KMS-11 (cell line): ENCODE measurements around the gene CIB4.

Experiments used
- H2AFZ ChIP-seq: fragments of 200-600 bp; sonication (generic); 2 replicates; pipeline ENCODE4 v1.6.1; 2016; ENCODE audit warnings: antibody characterized with exemption, mixed run types, low read depth
- H3K27ac ChIP-seq: fragments of 200-600 bp; sonication (generic); 2 replicates; pipeline ENCODE4 v1.6.1; 2016; ENCODE audit warnings: mild to moderate bottlenecking, mixed run types
- H3K27me3 ChIP-seq: fragments of 200-600 bp; sonication (generic); 2 replicates; pipeline ENCODE4 v1.6.1; 2017; ENCODE audit warnings: mild to moderate bottlenecking, low read depth, mixed run types, moderate library complexity; ENCODE audit not compliant: insufficient read depth
- H3K36me3 ChIP-seq: fragments of 200-600 bp; sonication (generic); 2 replicates; pipeline ENCODE4 v1.6.1; 2017; ENCODE audit warnings: mild to moderate bottlenecking, mixed run types; ENCODE audit not compliant: insufficient read depth
- H3K4me1 ChIP-seq: fragments of 200-600 bp; sonication (generic); 2 replicates; pipeline ENCODE4 v1.6.1; 2016; ENCODE audit warnings: mild to moderate bottlenecking, low read depth, mixed run types; ENCODE audit not compliant: poor library complexity, severe bottlenecking
- H3K4me2 ChIP-seq: fragments of 200-600 bp; sonication (generic); 2 replicates; pipeline ENCODE4 v1.7.0; 2016; ENCODE audit warnings: mild to moderate bottlenecking, mixed run types
- H3K4me3 ChIP-seq: fragments of 200-600 bp; sonication (generic); IDR thresholded peaks from 2 replicates; pipeline ENCODE4 v1.6.1; 2017; ENCODE audit warnings: low read depth, low read length, mixed read lengths; ENCODE audit not compliant: insufficient read depth
- H3K79me2 ChIP-seq: fragments of 200-600 bp; sonication (generic); 2 replicates; pipeline ENCODE4 v1.6.1; 2016; ENCODE audit warnings: low read depth, mixed run types; ENCODE audit not compliant: insufficient read depth
- H3K9ac ChIP-seq: fragments of 200-600 bp; sonication (generic); 2 replicates; pipeline ENCODE4 v1.6.1; 2016; ENCODE audit warnings: mild to moderate bottlenecking, mixed run types
- H4K20me1 ChIP-seq: fragments of 200-600 bp; sonication (generic); 2 replicates; pipeline ENCODE4 v1.6.1; 2016; ENCODE audit warnings: mild to moderate bottlenecking, mixed run types; ENCODE audit not compliant: insufficient read depth
- TF ChIP-seq, protein P1 (sequence below): fragments of 200-600 bp; sonication (generic); conservative IDR thresholded peaks from 2 replicates; pipeline ENCODE4 v1.6.1; 2017; ENCODE audit warnings: low read depth, mild to moderate bottlenecking, antibody characterized with exemption, low read length, moderate library complexity, mixed read lengths

The CIB4 gene

GRCh38 chr2:26616706-26617587, 24.2 kb downstream of the CIB4 start:
- no peaks in the 10 kb centered on the region for H3K36me3 ChIP-seq
- TF ChIP-seq, protein P1, sequence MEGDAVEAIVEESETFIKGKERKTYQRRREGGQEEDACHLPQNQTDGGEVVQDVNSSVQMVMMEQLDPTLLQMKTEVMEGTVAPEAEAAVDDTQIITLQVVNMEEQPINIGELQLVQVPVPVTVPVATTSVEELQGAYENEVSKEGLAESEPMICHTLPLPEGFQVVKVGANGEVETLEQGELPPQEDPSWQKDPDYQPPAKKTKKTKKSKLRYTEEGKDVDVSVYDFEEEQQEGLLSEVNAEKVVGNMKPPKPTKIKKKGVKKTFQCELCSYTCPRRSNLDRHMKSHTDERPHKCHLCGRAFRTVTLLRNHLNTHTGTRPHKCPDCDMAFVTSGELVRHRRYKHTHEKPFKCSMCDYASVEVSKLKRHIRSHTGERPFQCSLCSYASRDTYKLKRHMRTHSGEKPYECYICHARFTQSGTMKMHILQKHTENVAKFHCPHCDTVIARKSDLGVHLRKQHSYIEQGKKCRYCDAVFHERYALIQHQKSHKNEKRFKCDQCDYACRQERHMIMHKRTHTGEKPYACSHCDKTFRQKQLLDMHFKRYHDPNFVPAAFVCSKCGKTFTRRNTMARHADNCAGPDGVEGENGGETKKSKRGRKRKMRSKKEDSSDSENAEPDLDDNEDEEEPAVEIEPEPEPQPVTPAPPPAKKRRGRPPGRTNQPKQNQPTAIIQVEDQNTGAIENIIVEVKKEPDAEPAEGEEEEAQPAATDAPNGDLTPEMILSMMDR, result no peak
- no peak overlapping the region for H3K9ac ChIP-seq
- no peak overlapping the region for H3K4me2 ChIP-seq
- no peak overlapping the region for H3K27ac ChIP-seq
- H3K4me3 ChIP-seq, result no peak overlapping the region
- no peak overlapping the region for H2AFZ ChIP-seq
- no peaks in the 10 kb centered on the region for H4K20me1 ChIP-seq
- H3K79me2 ChIP-seq, result no peaks in the 10 kb centered on the region
- peaks cover 71% of the 10 kb centered on the region for H3K27me3 ChIP-seq
- H3K4me1 ChIP-seq, result no peaks in the 10 kb centered on the region

- Histone ChIP-seq H2AFZ (no peak overlapping the region), H3K36me3 (no peaks in the 10 kb centered on the region), H3K4me3 (no peak overlapping the region), H3K4me2 (no peak overlapping the region), H3K4me1 (no peaks in the 10 kb centered on the region), H3K9ac (no peak overlapping the region), H3K27ac (no peak overlapping the region), H3K27me3 (peaks cover 80% of the 10 kb centered on the region), H3K79me2 (no peaks in the 10 kb centered on the region), H4K20me1 (no peaks in the 10 kb centered on the region)
- TF ChIP-seq, protein P1, result no peak
Observed at GRCh38 chr2:26615860-26616705, 25.1 kb downstream of the CIB4 start.

DNA sequence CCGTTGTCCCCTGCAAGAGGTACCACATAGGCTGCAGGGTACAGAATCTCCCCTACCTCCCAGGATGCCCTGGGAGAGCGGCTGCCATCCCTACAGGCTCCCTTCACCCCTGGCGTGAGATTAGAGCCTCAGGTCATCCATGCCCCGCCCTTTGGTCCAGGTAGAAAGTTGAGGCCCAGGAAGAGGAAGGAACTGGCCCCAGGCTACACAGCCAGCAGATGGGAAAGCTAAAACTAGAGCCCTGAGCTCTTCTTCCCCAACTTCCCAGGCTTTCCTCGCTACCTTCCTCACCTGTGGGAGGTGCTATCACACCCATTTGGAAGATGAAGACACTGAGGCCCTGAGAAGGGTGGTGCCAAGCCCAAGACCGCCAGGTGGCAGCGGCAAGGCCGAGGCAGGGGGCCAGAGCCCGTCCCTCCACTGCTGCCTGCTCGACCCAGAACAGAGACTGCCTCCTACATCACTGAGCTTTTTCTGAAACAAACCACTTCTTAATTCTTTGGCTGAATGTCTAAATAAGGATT, 25.8 kb downstream of the CIB4 start:
- Histone ChIP-seq H3K36me3 (no peaks in the 10 kb centered on the region), H3K4me3 (no peak overlapping the region), H3K27ac (no peak overlapping the region), H3K9ac (no peak overlapping the region), H3K4me2 (no peak overlapping the region), H3K27me3 (peaks cover 87% of the 10 kb centered on the region), H3K4me1 (no peaks in the 10 kb centered on the region), H2AFZ (no peak overlapping the region), H3K79me2 (no peaks in the 10 kb centered on the region), H4K20me1 (no peaks in the 10 kb centered on the region)
- TF ChIP-seq, protein P1, result no peak

DNA sequence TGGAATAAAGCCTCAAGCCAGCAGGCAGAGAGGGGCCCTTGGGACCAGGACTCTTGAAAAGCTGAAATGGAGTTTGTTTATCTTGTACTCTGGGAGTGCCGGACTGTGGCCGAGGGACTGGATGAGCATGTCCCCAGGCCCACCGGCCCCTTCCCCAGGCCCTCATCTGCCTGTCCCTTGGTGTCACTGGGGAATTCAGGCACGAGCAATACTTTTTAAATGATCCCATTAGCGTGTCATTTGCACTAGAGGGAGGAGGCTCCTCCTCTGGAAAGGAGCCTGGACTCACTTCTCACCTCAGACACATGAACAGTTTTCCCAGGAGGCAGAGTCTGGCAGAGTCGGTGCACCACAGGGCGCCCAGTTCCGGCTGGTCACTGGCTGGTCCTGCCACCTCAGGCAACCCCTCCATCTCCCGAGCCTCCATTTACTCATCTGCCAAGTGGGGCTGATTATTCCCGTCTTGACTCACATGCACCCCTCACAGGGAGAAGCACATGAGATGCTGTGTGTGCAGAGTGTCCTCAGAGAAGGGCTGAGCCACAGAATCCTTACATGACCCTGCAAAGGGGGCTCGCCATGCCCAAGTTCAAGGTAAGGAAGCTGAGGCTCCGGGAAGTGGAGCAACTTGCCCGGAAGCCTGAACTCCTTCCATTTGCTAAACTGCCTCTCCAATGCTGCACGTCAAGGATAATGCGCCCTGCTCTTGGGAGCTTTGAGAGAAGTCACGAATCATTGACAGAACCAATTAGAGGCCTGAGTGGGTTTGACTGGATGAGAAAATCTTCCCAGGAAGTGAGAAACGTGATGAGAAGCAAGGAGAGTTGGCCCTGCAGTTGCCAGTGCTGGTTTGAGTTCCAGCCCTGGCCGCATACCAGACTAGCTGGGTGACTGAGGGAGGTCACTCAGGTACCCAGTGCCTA, 26.7 kb downstream of the CIB4 start:
- no peak overlapping the region for H3K27ac ChIP-seq
- H4K20me1 ChIP-seq, result no peaks in the 10 kb centered on the region
- H3K4me3 ChIP-seq, result no peak overlapping the region
- peaks cover 90% of the 10 kb centered on the region for H3K27me3 ChIP-seq
- no peaks in the 10 kb centered on the region for H3K79me2 ChIP-seq
- no peak overlapping the region for H3K4me2 ChIP-seq
- H3K36me3 ChIP-seq, result no peaks in the 10 kb centered on the region
- H3K9ac ChIP-seq, result no peak overlapping the region
- no peaks in the 10 kb centered on the region for H3K4me1 ChIP-seq
- TF ChIP-seq, protein P1, result no peak
- no peak overlapping the region for H2AFZ ChIP-seq
